ENCODE measurements around the gene NOTCH1.

DNA sequence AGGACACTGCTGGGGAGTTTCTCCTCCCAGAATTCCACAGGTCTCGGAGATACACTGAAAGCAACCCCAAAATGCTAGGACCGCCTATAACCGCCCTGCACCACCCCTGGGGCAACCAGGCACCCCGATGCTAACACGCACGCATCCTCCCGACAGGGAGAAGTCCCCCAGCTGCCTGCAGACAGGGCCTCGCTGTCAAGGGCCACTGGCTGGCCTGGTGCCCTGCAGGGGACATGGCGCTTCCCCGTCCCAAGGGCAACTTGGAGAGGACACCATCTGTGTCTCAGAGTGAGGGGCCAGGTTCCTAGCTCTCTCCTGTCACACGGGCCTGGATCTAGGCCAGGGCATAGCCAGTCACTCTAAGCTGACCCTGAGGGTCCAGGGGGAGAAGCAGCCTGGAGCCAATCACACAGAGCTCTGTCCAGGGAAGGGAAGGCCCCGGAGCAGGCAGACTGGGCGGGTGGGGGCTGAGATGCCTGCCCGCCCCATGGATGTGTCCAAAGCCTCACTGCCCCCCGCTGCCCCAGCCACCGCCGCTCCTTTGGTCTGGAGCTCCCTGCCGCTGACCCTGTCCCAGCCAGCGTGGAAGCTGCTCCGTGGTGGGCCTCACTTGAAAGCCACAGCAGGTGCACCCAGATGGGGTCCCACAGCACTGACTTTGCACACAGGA lies 9.7 kb downstream of the NOTCH1 start:
- no peak for TF ChIP-seq POLR2AphosphoS5 (IDR thresholded peaks at IDR 0.05)
- TF ChIP-seq, protein P1, sequence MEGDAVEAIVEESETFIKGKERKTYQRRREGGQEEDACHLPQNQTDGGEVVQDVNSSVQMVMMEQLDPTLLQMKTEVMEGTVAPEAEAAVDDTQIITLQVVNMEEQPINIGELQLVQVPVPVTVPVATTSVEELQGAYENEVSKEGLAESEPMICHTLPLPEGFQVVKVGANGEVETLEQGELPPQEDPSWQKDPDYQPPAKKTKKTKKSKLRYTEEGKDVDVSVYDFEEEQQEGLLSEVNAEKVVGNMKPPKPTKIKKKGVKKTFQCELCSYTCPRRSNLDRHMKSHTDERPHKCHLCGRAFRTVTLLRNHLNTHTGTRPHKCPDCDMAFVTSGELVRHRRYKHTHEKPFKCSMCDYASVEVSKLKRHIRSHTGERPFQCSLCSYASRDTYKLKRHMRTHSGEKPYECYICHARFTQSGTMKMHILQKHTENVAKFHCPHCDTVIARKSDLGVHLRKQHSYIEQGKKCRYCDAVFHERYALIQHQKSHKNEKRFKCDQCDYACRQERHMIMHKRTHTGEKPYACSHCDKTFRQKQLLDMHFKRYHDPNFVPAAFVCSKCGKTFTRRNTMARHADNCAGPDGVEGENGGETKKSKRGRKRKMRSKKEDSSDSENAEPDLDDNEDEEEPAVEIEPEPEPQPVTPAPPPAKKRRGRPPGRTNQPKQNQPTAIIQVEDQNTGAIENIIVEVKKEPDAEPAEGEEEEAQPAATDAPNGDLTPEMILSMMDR (IDR thresholded peaks at IDR 0.05): no peak
